ENCODE results near the gene CYP4Z1. TPM values are rescaled to one million over a fixed set of nuclear protein-coding genes. Genes with fewer than 3 reads are reported as not detected.
A peak's percentile ranks its signal among the peaks of the same experiment; 100 is the strongest.
"Not testable (repeated sequence)": the region's sequence is repeated elsewhere in the genome, so short reads cannot be mapped to it uniquely, and the experiment has no call there.

Gene CYP4Z1
- total and polyA plus RNA-seq, 2 donors (not counting 3 experiments of a cell fraction or from before 2014, with no cell fraction given) = not detected

DNA sequence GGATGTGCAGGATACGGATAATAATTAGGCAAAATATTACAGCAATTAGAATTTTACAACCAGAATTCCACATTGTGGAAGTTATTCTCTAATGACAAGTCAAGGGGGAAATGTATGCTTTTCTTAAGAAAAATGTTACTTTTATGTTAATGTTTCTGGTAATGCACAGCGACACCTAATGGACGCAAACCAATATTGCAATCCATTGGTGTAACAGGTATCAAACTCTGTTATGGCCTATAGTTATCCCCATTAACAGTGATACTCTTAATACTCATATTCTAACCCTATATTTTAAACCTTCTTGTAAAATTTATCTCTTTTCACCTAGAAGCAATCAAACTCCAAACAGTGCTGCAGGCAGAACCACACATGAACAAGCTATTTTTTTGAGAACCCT is 22.3 kb downstream of the CYP4Z1 start:
- not testable (repeated sequence) for FAIRE-seq

DNA sequence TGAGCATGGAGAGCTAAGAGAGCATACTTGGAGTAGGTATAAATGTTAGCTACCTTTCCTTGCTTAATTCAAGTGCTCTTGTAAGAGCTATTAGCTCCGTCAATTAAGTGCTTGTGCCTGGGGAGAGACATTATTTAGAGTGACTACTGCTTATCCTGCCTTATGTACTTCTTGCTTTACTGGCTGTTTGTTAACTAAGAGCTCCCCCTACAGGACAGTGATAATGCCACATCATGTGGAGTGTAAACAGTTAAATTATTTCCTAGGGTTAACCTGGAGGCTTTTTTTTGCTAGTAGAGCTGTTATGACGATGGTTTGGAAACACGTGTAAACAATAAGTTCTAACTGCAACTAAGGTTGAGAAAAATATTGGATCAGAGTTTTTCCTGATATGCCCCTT is 24.4 kb downstream of the CYP4Z1 start:
- H3K79me2 ChIP-seq (ENCODE audit: control insufficient read depth, insufficient read depth, low read length); BruUV-seq (replicated peaks); DNase-seq (ENCODE audit: low read depth, low spot score); H3K27ac ChIP-seq (ENCODE audit: insufficient read depth, low read depth, low read length); H3K4me3 ChIP-seq (replicated peaks in 1 of 3; ENCODE audit: insufficient read depth in 1 of 3, low read depth in 1 of 3, low read length in 3 of 3); H2AFZ ChIP-seq (ENCODE audit: low read depth, low read length); H3K9ac ChIP-seq (replicated peaks; ENCODE audit: extremely low read depth, insufficient read depth, low read length); H3K4me1 ChIP-seq (ENCODE audit: control insufficient read depth, extremely low read depth, insufficient read depth, low read length); H4K20me1 ChIP-seq (replicated peaks; ENCODE audit: control insufficient read depth, extremely low read depth, insufficient read depth, low read length); H3K4me2 ChIP-seq (ENCODE audit: insufficient read depth, low read length); H3K36me3 ChIP-seq (ENCODE audit: control insufficient read depth in 2 of 2, extremely low read depth in 1 of 2, insufficient read depth in 2 of 2, low read length in 2 of 2); dilution Hi-C loops (cut with MboI; ENCODE audit: extremely low pct_ligation_motif_present, low sequenced_read_pairs); H3K27me3 ChIP-seq (ENCODE audit: control insufficient read depth in 2 of 2, insufficient read depth in 2 of 2, low read length in 2 of 2); H3K9me1 ChIP-seq (replicated peaks; ENCODE audit: control insufficient read depth, extremely low read depth, insufficient read depth, low read length); H3K9me3 ChIP-seq (replicated peaks; ENCODE audit: control insufficient read depth, insufficient read depth, low read length); POLR2A ChIA-PET: not testable (repeated sequence)
- TF ChIP-seq, protein P1, sequence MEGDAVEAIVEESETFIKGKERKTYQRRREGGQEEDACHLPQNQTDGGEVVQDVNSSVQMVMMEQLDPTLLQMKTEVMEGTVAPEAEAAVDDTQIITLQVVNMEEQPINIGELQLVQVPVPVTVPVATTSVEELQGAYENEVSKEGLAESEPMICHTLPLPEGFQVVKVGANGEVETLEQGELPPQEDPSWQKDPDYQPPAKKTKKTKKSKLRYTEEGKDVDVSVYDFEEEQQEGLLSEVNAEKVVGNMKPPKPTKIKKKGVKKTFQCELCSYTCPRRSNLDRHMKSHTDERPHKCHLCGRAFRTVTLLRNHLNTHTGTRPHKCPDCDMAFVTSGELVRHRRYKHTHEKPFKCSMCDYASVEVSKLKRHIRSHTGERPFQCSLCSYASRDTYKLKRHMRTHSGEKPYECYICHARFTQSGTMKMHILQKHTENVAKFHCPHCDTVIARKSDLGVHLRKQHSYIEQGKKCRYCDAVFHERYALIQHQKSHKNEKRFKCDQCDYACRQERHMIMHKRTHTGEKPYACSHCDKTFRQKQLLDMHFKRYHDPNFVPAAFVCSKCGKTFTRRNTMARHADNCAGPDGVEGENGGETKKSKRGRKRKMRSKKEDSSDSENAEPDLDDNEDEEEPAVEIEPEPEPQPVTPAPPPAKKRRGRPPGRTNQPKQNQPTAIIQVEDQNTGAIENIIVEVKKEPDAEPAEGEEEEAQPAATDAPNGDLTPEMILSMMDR (IDR thresholded peaks at IDR 0.05; ENCODE audit: extremely low read depth in 1 of 2, insufficient read depth in 1 of 2, low read depth in 1 of 2, low read length in 2 of 2) = peak; percentile 7 to 10
- intact Hi-C loops (cut with micrococcal nuclease) = loop anchor here (10.0 kb wide), 1 partner anchor 157 kb away; no protein-coding TSS in a partner anchor
- peak; percentile 73 for FAIRE-seq
- CTCF ChIA-PET = interaction anchor here (0.7 to 1.3 kb wide), 3 partner anchors 45 to 344 kb away, joined by 3 read pairs; no protein-coding TSS in a partner anchor

More for the DNA sequence above, 22.3 kb downstream of the CYP4Z1 start:
- H3K4me3 ChIP-seq (replicated peaks in 1 of 3; ENCODE audit: insufficient read depth in 1 of 3, low read depth in 1 of 3, low read length in 3 of 3); POLR2A ChIA-PET; H3K9me1 ChIP-seq (replicated peaks; ENCODE audit: control insufficient read depth, extremely low read depth, insufficient read depth, low read length); H3K9me3 ChIP-seq (replicated peaks; ENCODE audit: control insufficient read depth, insufficient read depth, low read length); BruUV-seq (replicated peaks); H3K27me3 ChIP-seq (ENCODE audit: control insufficient read depth in 2 of 2, insufficient read depth in 2 of 2, low read length in 2 of 2); H4K20me1 ChIP-seq (replicated peaks; ENCODE audit: control insufficient read depth, extremely low read depth, insufficient read depth, low read length); CTCF ChIA-PET; H3K36me3 ChIP-seq (ENCODE audit: control insufficient read depth in 2 of 2, extremely low read depth in 1 of 2, insufficient read depth in 2 of 2, low read length in 2 of 2); H3K4me2 ChIP-seq (ENCODE audit: insufficient read depth, low read length); H3K9ac ChIP-seq (replicated peaks; ENCODE audit: extremely low read depth, insufficient read depth, low read length); H3K27ac ChIP-seq (ENCODE audit: insufficient read depth, low read depth, low read length); dilution Hi-C loops (cut with MboI; ENCODE audit: extremely low pct_ligation_motif_present, low sequenced_read_pairs); H3K79me2 ChIP-seq (ENCODE audit: control insufficient read depth, insufficient read depth, low read length); H2AFZ ChIP-seq (ENCODE audit: low read depth, low read length); H3K4me1 ChIP-seq (ENCODE audit: control insufficient read depth, extremely low read depth, insufficient read depth, low read length): not testable (repeated sequence)
- TF ChIP-seq, protein P1 (IDR thresholded peaks at IDR 0.05; ENCODE audit: extremely low read depth in 1 of 2, insufficient read depth in 1 of 2, low read depth in 1 of 2, low read length in 2 of 2) = peak in 1 of 2 donors; percentile 25
- peak; percentile 29 for DNase-seq (ENCODE audit: low read depth, low spot score)
- intact Hi-C loops (cut with micrococcal nuclease) = loop anchor here (5.0 kb wide), 1 partner anchor 212 kb away; no protein-coding TSS in a partner anchor
